ENCODE data around the gene CARNS1. TPM values are rescaled to one million over a fixed set of nuclear protein-coding genes. Genes with fewer than 3 reads are reported as not detected.

CARNS1 gene
- total and polyA plus RNA-seq, 9 of the 15 experiments (the other 6 are each of a cell fraction or from before 2014, with no cell fraction given): 0.01 to 0.18 (median 0.06) TPM; not detected in 3

GRCh38 chr11:67371189-67371910 lies 44.1 kb upstream of the CARNS1 start (continued):
- no peak for TF ChIP-seq POLR2H (tag; IDR thresholded peaks at IDR 0.05; ENCODE audit: low read depth)
- TF ChIP-seq TAF15 (IDR thresholded peaks at IDR 0.05; ENCODE audit: low read depth, low read length): 0 out of 2 replicates have a peak, but pooled peaks have one; percentile 39
- no peak for TF ChIP-seq POLR2G (IDR thresholded peaks at IDR 0.05; ENCODE audit: low read depth, low read length)
- TF ChIP-seq REST (IDR thresholded peaks at IDR 0.05; ENCODE audit: borderline replicate concordance): no peak
- no peak for TF ChIP-seq REST (CRISPR knock-in tag; IDR thresholded peaks at IDR 0.05; ENCODE audit: low read depth)
- TF ChIP-seq TEAD4 (IDR thresholded peaks at IDR 0.05; ENCODE audit: low read length): no peak
- no peak for TF ChIP-seq TEAD4 (CRISPR knock-in tag; IDR thresholded peaks at IDR 0.05; ENCODE audit: borderline replicate concordance)
- TF ChIP-seq WHSC1 (IDR thresholded peaks at IDR 0.05; ENCODE audit: low read length): no peak
- TF ChIP-seq ZKSCAN8 (CRISPR knock-in tag; IDR thresholded peaks at IDR 0.05): no peak
- no peak for TF ChIP-seq XRCC3 (IDR thresholded peaks at IDR 0.05)
- no peak for TF ChIP-seq NCOA4 (IDR thresholded peaks at IDR 0.05; ENCODE audit: partially characterized antibody)
- no peak for TF ChIP-seq FOXJ3 (CRISPR knock-in tag; IDR thresholded peaks at IDR 0.05)
- TF ChIP-seq TFE3 (CRISPR knock-in tag; IDR thresholded peaks at IDR 0.05): no peak
- TF ChIP-seq MCM5 (IDR thresholded peaks at IDR 0.05; ENCODE audit: low read depth): no peak
- TF ChIP-seq ZBTB7A (IDR thresholded peaks at IDR 0.05; ENCODE audit: borderline replicate concordance, control insufficient read depth, low read depth, low read length): peak; percentile 87; the same call in 1 of the 2 replicates
- no peak for TF ChIP-seq ATF6 (CRISPR knock-in tag; IDR thresholded peaks at IDR 0.05)
- TF ChIP-seq PHF21A (IDR thresholded peaks at IDR 0.05; ENCODE audit: borderline replicate concordance, low read depth): no peak

Data from K562 (cell line).